Measurements from ENCODE around the gene KLHL41.

DNA sequence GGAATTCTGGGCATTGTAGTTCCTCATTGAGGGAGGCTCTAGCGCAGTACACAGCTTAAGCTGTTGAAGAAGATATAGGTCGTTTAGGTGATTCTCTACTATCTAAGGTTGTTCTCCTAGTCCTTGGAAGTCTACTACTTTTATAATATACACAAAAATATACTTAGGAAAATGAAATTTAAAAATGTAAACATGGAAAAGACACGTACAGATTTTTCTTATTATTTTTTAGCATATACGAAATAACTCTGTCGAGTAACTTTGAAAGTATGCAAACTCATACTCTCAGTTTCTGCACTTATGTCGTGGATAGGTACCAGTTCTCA is 64.4 kb downstream of the KLHL41 start:
- TF ChIP-seq, protein P1, sequence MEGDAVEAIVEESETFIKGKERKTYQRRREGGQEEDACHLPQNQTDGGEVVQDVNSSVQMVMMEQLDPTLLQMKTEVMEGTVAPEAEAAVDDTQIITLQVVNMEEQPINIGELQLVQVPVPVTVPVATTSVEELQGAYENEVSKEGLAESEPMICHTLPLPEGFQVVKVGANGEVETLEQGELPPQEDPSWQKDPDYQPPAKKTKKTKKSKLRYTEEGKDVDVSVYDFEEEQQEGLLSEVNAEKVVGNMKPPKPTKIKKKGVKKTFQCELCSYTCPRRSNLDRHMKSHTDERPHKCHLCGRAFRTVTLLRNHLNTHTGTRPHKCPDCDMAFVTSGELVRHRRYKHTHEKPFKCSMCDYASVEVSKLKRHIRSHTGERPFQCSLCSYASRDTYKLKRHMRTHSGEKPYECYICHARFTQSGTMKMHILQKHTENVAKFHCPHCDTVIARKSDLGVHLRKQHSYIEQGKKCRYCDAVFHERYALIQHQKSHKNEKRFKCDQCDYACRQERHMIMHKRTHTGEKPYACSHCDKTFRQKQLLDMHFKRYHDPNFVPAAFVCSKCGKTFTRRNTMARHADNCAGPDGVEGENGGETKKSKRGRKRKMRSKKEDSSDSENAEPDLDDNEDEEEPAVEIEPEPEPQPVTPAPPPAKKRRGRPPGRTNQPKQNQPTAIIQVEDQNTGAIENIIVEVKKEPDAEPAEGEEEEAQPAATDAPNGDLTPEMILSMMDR (tag by site-specific recombination; IDR thresholded peaks at IDR 0.05), result no peak
- no peak for TF ChIP-seq ZNF184 (tag by site-specific recombination; IDR thresholded peaks at IDR 0.05)
- no peak for TF ChIP-seq ZBTB1 (tag by site-specific recombination; IDR thresholded peaks at IDR 0.05)
